GM19035 (cell line): ENCODE data around the gene NAT9.

Source experiments
- ATAC-seq: cut with Tn5 transposase; IDR thresholded peaks from one replicate; pipeline ENCODE4 v1.9.1; 2021; ENCODE audit not compliant: unreplicated experiment

NAT9 gene, protein sequence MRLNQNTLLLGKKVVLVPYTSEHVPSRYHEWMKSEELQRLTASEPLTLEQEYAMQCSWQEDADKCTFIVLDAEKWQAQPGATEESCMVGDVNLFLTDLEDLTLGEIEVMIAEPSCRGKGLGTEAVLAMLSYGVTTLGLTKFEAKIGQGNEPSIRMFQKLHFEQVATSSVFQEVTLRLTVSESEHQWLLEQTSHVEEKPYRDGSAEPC

DNA sequence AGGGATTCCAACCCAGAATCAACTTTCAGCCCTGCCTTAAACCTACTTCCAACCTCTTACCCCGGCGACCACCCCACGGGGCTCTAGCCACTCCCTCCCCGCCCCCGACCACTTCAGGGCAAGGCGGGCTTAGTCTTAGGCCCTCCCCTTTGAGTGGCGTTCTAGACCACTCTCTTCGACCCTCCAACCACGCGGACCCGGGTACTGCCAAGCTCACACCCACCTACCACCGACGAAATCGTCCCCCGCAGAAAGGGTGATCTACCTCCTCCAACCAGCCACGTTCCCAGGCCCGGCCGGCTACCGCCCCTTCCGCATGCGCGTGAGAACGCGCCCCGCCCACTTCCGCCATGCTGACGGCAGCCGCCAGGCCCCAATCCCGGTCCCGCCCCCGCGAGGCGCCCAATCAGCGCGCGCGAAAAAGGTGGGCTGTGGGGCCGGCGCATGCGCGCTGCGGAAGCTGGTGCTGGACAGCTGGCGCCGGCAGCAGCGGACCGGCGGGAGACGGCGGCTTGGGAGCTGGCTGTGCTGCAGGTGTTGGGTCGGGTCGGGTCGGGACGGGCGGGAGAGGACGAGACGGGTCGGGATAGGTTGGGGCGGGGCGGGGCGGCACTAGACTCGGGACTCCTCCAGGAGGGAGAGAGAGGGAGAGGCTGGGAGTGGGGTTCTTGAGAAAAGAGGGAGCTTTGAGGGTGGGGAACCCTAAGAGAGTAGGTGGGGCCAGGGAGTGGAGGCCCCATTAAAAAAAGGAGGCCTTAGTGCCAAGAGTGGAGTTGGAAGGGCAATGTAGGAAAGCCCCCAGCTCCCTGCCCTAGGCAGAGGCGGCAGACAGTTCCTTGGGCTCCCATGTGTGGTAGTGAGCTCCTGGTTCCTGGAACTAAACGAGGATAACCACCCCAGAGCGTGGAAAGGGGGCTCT lies at the start of gene NAT9:
Gene NAT9 (minus strand): TSS at position 302 of the 919 bp plus-strand sequence. CDS start 647 bp downstream, outside the sequence.
- peak; percentile 68 for ATAC-seq

DNA sequence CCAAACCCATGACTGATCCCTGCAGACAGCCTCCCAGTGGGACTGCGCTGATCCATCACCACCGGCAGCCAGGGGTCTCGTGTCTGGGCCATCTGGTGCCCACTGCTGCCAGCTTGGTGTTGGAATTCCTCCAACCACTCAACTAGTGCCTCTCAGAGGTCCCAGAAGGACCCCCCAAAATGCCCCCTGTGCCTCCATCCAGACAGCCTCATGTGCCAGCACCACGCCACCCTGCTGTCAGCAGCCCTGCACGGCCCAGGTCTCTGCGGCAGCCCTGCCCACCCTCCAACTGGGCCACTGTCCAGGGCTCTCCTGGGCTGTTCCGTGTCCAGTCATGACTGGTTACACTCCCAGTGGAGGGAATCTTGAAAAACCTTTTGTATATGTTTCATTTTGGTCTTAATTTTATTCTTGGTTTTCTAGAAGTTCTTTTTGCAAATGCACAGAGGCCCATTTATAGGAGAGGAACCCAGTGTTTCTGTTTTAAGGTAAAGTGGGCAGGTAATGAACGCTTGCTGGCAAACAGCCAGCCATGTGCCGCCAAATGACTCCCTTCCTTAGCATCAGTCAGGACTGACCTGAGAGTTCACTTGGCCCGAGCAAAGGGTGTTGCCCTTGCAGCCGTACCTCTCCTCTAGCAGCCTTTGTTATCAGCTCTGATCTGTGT lies 48.9 kb upstream of the NAT9 start:
- no peak for ATAC-seq

DNA sequence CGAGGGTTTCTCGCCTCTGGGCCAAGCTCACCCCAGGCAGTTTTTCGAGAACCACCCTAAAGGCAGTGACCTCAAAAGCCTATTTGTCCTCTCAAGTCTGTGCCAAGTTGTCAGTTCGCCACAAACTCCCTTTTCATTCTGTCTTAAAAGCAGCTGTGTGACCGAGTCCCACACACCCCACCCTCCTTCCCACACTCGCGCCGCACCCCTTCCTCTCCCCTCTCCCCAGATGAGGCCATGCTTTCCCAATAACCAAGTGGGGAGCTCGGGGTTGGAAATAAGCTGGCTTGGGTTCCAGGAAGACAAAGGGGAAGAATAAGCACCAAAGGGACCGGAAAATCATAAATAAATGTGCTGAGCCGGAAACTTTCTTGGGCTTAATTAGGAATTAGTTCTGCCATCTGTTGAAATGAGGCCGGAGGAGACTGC lies 46.8 kb upstream of the NAT9 start:
- ATAC-seq: no peak

DNA sequence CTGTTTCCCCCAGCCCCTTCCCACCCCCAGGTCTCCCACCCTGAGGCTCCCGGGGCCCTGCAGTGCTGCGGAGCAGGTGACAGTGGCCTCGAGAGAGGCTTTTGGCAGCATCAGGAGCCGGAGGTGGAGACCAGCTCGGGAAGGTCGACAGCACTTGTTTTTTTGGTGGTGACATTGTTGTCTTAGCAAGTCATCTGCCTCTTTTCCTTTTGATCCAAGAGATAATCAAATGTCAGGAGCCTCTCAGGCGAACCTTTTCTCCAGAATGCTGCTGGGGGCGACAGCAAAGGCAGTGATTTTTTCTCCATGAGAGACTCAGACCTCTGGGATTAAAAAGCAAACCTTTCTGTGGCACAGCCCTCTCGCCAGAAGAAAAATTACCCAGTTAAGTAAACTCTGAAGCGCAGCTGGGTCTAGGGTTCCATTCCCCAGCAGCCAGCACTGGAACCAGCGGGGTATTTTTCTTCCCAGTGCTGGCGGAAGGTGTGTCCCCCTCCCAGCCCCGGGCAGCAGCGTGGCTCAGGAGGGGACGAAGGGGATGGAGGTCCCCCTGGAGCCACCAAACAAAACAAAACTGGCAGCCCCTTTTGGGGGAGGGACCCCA lies 46.3 kb upstream of the NAT9 start:
- no peak for ATAC-seq

DNA sequence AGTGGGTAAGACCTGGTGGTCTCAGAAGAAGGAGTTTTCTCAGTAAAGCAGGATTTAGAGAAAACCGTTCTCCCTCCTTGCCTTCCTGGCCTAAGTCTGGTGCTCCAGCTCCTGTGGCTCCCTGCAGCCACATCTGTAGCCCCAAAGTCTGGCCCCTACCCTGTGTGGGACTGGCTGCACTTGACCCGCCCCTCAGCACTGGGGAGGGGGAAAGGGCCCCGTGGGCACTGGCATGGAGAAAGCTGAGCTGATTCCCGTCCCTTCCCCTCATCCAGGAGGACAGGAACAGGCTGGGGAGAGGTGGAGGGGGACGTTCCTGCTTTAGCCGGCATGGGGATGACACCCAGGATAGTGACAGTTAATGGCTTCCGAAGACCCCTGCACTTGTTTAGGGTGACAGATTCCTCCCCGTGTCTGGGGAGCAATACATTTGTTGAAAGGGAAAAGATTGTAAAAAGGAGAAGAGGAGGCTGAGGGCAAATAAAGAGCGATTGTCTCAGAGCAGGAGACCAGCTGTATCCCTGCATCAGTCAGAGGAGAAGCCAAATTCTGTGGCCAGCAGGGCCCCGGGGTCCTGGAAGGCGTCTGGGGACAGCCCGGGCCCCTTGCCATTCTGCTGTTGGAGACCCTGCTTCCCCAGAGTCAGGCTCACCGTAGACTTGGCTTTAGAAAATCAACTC lies 45.6 kb upstream of the NAT9 start:
- no peak for ATAC-seq

DNA sequence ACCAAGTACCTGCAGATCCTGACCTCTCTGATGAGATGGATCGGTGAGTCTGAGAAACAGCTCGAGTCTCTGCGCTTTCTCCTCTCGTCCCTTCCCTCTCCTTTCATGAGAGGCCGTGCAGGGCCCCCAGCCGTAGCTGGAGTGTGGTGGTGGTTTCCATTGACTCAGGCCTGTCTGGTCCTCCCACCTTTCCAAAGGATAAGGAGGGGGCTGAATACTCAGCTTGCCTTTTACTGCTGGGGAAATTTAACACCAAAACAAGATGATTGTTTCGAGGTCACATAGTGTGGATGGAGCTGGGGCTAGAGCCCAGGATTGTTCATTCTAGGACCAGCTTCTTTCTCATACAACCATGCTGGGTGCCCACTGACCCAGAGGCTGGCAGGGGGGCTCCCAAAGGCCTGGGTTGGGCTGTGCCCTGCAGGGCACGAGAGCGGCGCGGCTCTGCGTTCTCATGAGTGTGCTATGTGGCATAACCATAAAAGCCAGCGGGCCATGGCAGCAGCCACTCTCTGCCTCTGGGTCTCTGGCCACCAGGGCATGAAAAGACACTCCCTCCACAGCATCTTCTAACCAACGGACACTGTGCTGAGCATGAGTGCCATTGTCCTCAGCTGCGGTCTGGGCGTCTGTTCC lies 43.8 kb upstream of the NAT9 start:
- ATAC-seq: no peak

DNA sequence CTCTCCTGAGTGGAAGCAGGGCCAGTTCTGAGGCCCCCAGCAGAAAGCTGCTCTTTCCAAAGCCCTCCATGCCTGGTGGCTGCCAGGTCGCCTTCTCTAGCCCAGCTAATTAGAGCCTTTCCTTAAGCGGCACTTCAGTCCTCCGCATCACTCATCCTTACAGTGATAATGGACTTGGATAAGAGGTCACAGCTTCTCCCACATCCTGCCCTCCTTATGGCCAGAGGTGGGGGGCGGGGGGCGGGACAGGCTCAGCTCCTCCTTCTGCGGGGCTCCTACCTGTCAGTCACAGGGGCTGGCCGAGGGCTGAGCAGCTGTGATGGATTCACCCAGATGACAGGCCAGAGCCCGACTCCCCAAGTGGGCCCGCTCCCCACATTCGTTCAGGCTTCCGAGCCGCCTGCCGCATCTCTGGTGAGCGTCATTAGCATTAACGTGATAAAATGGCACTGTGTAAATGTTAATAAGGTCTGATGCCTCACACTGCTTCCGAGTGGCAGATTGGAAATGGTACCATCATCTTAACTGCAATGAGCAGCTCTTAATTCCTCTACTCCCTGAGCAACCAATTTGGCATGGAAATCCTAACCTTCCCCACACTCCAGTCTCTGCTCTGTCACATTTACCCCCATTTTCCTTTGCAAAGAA lies 42.3 kb upstream of the NAT9 start:
- no peak for ATAC-seq

DNA sequence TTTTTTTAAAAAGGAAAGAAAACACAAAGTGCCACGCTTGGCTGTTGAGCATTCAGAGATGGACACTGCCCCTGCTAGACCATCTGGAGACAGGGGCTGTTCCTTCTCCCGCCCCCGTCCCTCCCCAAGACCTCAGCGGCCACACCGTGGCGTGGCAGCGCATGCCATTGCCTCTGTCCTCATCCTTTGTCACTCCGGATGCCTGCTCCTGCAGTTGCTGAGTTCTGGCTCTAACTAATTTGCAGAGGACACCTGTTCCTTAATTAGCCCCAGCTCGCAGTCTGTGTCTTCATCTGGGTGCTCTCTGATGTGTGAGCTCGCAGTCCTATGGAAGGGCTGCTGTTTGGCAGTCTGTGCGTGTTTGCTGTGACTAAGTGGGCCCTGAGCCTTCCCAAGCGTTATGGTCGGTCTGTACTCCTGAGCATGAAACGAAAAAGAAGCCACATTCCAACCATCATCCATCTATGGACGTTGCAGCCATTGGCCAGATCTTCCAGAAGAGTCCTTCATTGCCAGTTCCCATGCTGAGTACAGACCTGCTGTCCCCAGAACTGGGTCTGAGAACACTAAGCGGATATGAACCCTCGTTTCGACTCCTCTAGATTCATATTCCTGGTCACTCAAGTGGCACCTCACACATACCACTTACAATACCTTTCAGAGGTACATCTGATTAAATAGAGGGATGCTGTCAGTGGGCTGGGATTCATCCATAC lies 40.9 kb upstream of the NAT9 start:
- ATAC-seq: no peak

DNA sequence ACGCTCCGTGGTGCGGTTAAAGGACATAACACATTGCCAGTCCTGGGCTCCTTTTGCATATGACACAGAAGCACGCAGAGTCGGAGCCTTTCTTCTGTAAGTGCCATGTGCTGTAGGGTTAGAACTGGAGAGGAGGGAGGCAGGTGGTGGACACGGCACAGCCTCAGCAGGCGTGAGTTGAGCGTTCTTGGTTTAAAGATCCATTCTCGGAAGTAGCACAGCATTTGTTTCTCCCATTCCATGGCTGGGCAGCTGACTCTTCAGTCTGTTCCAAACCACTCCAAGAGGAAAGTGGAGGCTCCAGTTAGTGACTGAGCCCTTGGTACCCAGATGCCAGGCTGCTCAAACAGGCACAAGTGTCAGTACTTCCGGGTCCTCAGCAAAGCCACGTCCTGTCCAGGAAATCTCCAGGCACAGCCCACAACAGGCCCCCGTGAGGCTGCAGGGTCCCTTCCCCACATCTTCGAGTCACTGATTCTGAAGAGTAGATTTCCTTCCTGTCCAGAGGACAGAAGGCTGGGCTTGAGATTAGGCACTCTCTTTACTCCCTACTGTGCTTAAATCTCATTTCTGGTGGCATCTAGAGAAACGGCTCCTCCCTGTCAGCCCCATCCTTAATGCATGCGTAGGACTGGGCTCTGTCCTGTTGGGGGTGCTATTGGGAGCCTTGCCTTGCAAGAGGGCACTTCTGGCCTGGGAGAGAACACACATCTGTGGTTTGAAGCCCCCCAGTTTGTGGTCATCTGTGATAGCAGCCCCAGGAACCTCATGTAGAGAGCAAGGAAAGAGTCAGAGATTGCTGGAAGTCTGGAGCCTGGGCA lies 39.6 kb upstream of the NAT9 start:
- no peak for ATAC-seq

DNA sequence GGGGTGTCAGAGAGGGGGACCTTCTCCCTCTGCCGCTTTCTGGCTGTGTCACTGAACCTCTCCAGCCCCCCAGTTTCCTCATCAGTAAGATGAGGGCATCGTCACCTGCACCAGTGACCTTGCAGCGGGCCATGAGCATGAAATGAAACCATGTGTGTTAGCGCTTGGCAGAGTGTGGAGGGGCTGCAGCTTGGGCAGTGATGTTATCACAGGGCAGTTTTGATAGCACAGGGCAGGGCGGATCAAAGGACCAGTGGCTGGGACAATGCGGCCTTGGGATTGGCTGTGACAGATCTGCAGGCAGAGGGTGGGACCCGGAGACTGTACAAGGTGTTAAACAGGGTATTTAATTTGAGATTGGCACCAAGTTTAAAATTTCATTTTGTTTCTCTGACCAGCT lies 38.9 kb upstream of the NAT9 start:
- no peak for ATAC-seq

DNA sequence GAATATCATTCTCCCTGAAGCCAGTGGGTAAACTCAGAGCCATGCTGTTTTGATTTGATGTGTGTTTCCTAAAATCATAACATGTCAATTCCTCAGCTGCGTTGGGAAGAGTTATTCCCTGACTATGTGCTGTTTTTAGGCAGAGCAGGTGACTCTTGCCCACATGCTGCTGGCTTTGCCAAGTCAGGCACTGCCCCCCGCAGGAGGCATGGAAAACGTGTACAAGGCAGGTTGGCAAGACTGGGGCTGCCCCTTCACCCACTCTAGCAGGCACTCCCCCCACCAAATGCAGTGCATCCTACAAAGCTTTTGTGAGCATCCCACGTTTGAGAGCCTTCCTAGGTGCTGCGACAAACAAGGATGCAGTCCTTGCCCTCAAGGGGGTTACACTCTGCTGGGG lies 38.3 kb upstream of the NAT9 start:
- no peak for ATAC-seq

DNA sequence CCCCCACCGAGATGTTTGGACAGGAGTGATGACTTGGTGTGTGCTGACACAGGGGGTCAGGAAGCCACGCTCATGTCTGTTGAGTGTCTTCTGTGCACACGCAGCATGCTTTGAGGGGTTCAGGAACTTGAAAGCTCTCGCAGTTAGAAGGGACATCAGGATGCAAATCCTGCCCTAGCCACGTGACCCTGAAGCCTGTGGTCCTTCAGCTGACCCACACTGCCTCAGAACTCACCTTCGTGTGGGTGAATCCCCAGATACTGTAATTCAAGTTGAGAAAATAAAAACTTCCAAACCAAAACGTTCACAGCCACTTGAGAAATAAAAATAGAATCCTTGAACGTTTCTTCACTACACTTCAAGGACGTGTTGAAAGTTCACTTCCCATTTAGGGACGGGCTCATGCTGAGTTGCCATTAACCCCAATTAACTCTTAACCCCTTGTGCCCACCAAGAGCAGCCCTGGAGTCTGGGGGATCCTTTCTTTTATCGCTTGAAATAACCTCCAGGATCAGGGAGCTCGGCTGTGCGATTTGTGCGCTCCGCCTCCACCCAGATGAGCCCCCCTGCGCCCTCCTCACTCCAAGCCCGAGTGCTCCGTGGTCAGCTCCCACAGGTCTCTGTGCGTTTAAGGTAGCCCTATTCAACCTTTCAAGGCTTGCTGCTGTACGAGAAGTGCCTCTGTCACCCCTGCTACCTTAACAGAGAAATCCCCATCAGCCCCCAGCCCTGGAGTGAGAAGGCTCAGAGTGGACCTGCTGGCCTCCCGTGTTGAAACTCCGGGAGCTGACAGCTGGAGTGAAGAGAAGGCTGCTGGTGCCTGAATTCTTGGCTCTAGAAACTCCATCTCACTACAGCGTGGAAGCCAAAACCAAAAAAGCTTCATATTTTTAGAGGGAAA lies 36.2 kb upstream of the NAT9 start:
- ATAC-seq: no peak

DNA sequence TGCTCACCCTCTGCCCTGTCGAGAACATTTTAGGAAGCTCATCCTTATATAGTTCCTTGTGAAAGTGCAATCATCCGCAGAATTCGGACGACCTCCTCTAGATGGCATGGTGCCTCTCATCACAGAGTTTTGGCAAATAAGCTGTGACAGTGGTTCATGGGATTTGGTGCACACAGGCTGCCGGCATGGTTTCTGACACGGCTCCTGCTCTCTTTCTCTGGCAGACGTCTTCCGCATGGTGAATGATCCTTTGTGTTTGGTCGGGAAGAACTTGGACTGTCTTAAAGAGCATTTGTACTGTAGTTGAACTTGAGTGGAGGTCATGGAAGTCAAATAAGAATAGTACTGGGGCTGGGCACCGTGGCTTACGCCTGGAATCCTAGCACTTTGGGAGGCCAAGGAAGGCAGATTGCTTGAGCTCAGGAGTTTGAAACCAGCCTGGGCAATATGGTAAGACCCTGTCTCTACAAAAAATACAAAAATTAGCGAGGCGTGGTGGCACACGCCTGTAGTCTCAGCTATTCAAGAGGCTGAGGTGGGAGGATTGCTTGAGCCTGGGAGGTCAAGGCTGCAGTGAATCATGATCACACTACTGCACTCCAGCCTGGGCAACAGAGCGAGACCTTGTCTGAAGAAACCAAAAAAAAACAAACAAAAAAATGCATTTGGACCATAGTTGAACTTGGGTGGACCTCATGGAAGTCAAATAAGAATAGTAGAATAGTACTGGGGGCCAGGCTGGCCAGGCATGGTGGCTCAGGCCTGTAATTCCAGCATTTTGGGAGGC lies 34.7 kb upstream of the NAT9 start:
- ATAC-seq: no peak

DNA sequence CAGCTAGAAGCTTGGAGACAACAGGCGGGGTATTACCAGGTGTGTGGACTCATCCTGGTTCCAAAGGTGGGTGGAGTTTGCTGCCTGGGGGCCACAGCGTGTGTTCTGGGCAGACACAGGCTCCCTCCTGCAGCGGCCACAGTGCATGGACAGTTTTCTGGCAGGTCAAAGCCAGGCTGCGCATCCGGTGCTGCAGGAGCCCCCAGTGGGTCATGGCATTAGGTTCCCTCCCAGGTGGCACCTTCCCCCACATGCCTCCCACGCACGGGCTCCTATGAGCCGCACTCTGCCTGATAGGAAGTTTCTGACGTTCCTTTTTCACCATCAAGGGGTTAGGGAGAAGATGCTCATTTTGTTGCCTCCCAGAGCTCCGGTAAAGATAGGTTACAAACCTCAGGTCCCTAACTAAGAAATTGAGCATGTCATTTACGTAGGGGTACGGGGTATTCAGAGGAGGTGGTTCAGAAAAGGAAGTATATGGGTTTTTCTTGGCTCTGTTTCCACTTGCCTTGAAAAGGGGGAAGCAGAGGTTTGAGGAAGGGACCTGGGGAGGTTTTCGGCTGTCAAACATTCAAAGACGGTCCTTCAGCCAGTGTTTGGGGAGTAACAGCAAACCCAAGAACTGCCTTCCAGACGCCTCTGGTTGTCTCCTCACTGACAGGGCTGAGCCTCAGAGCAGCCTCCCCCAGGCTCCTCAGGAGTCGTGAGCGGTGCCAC lies 32.7 kb upstream of the NAT9 start:
- no peak for ATAC-seq

DNA sequence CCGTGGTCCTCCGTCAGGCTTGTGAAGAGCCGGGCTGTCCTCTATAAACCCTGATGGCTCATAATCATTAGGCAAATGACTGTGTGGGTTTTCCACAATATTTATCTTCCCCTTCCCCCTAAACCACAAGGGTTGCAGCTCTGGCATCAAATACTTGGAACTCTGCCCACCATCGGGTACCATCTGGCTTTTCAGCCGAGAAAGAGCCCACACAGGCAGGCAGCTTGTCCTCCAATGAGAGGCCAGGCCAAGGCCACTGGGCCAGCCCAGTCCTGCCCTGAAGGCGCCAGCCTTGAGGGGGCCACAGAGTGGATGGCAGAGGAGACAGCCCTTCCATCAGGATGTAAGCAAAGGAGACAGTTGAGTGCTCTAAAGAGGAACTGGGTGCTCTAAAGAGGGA lies 31.8 kb upstream of the NAT9 start:
- no peak for ATAC-seq

DNA sequence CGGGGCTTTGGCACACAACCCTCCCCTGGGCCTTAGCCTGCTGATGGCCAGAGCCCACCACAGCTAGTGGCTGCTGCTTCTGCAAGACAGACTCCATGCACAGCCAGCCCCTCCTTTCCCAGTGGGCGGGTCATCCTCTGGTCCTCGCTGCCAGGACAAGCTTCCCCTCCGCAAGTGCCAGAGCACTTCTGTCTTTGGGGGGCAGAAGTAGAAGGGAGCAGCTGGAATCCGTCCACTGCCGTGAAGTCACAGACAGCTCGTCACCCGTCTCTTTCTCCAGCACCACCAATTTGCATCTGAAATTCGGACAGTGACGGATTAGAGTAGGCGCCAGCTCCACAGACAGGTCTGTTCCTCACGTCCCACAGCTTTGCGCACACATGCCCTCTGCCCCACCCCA lies 31.3 kb upstream of the NAT9 start:
- ATAC-seq: no peak
